HepG2 (cell line): Measurements from ENCODE around the gene BIRC5. TPM values are rescaled to one million over a fixed set of nuclear protein-coding genes. Genes with fewer than 3 reads are reported as not detected.

Source experiments
- CSRNP2 ChIP-seq: sonication (generic); formaldehyde crosslinking; conservative IDR thresholded peaks from 2 replicates; pipeline ENCODE4 v1.8.0; 2022; ENCODE audit warnings: low read depth, missing genetic modification reagents
- NCOA5 ChIP-seq: sonication (generic); formaldehyde crosslinking; IDR thresholded peaks from 2 replicates; pipeline ENCODE4 v1.4.0; 2020; ENCODE audit warnings: missing genetic modification reagents
- NFYB ChIP-seq: sonication (generic); formaldehyde crosslinking; IDR thresholded peaks from 2 replicates; pipeline ENCODE4 v1.4.0; 2020; ENCODE audit warnings: missing genetic modification reagents
- NONO ChIP-seq, 2 experiments: fragments of 450-650 bp in 1 of 2; sonication (generic) in 1 of 2; formaldehyde crosslinking in 1 of 2; IDR thresholded peaks in 1 of 2; conservative IDR thresholded peaks in 1 of 2; 2 replicates each; pipeline versions ENCODE4 v1.6.1 to v1.8.0; 2017 to 2022; ENCODE audit warnings: mild to moderate bottlenecking in 1 of 2, missing genetic modification reagents in 1 of 2, moderate library complexity in 1 of 2
- POGK ChIP-seq: sonication (generic); formaldehyde crosslinking; conservative IDR thresholded peaks from 2 replicates; pipeline ENCODE4 v1.8.0; 2022; ENCODE audit warnings: mild to moderate bottlenecking, moderate library complexity, missing genetic modification reagents
- RERE ChIP-seq: IDR thresholded peaks from 2 replicates; pipeline ENCODE4 v1.6.1; 2016; ENCODE audit warnings: low read depth, missing genetic modification reagents, missing compliant biosample characterization
- TIGD3 ChIP-seq: sonication (generic); formaldehyde crosslinking; IDR thresholded peaks from 2 replicates; pipeline ENCODE4 v1.5.1; 2020; ENCODE audit warnings: mild to moderate bottlenecking, missing genetic modification reagents, borderline replicate concordance
- ZBTB34 ChIP-seq: sonication (generic); formaldehyde crosslinking; IDR thresholded peaks from 2 replicates; pipeline ENCODE4 v1.8.0; 2022; ENCODE audit warnings: mild to moderate bottlenecking, missing genetic modification reagents
- ZBTB49 ChIP-seq: sonication (generic); formaldehyde crosslinking; IDR thresholded peaks from 2 replicates; pipeline ENCODE4 v1.4.0; 2020; ENCODE audit warnings: missing genetic modification reagents, borderline replicate concordance
- ZKSCAN1 ChIP-seq: fragments of 150-350 bp; IDR thresholded peaks from 2 replicates; pipeline ENCODE4 v1.6.1; 2014; ENCODE audit warnings: low read length
- ZNF776 ChIP-seq: sonication (generic); formaldehyde crosslinking; IDR thresholded peaks from 2 replicates; pipeline ENCODE4 v1.4.0; 2020; ENCODE audit warnings: mild to moderate bottlenecking, missing genetic modification reagents
- polyA plus RNA-seq, 8 experiments: library from polyadenylated mRNA; depleted of rRNA in 3 of 8; stranded (reverse) in 7 of 8; unstranded in 1 of 8; fragments of >200 nt; fragmentation: Illumina TruSeq in 4 of 8; extraction: Trizol in 4 of 8; gene quantifications; 2 replicates each; pipeline versions ENCODE4 v1.2.1 to v1.2.3, GENCODE V29; 2011 to 2016; ENCODE audit warnings: low read depth in 4 of 8, missing spikeins in 1 of 8, mixed read lengths in 1 of 8; ENCODE audit not compliant: insufficient read depth in 1 of 8
- total RNA-seq, 5 experiments: library from RNA; depleted of rRNA; stranded (reverse); fragments of >200 nt; fragmentation: Illumina TruSeq; extraction: Trizol; gene quantifications; 2 replicates each; pipeline ENCODE4 v1.2.3, GENCODE V29; 2016; ENCODE audit warnings: low read depth in 1 of 5

Gene BIRC5
- total and polyA plus RNA-seq, 2 of the 13 experiments (the other 11 are each of a cell fraction or from before 2014, with no cell fraction given): 30.3 to 135 TPM

GRCh38 chr17:78168242-78168902 is 45.7 kb upstream of the BIRC5 start, which contains the start of gene SYNGR2 (continued):
- no peak for TF ChIP-seq CSRNP2 (CRISPR knock-in tag)
- no peak for TF ChIP-seq RERE (CRISPR knock-in tag)
- TF ChIP-seq ZKSCAN1: no peak; the same call in 1 of the 2 replicates
- TF ChIP-seq NFYB: no peak; the same call in 1 of the 2 replicates
- TF ChIP-seq ZBTB49 (CRISPR knock-in tag): no peak
- TF ChIP-seq POGK: no peak; the same call in 1 of the 2 replicates
- TF ChIP-seq NCOA5 (CRISPR knock-in tag): no peak
- 0 out of 2 replicates have a peak, but pooled peaks have one; percentile 4 for TF ChIP-seq ZBTB34 (CRISPR knock-in tag)
- TF ChIP-seq ZNF776 (CRISPR knock-in tag): peak; percentile 88; the same call in 1 of the 2 replicates
- no peak for TF ChIP-seq TIGD3 (CRISPR knock-in tag)
- no peak for TF ChIP-seq NONO (IDR thresholded peaks at IDR 0.05)
- peak; percentile 86 for TF ChIP-seq NONO (CRISPR knock-in tag; conservative IDR thresholded peaks at IDR 0.05)
